ENCODE results near the gene PLCG2.

DNA sequence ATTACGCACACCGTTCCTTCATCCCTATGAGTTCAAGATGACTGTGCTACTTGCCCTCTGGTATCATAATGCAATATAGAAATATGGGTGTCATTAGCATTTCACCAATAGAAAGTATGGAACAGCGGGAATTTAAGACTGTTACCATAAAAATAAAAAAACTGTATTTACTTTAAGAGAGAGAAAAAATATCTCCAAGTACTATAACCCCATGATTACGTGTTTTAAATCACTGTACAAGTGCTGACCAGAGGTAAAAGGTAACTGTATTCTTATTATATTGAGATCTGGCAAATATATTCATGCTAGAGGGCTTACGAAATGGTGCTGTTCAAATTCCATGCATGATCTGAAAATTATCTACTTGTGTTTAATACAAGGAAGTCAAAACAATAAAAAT lies 226.9 kb downstream of the PLCG2 start:
- TF ChIP-seq, protein P1, sequence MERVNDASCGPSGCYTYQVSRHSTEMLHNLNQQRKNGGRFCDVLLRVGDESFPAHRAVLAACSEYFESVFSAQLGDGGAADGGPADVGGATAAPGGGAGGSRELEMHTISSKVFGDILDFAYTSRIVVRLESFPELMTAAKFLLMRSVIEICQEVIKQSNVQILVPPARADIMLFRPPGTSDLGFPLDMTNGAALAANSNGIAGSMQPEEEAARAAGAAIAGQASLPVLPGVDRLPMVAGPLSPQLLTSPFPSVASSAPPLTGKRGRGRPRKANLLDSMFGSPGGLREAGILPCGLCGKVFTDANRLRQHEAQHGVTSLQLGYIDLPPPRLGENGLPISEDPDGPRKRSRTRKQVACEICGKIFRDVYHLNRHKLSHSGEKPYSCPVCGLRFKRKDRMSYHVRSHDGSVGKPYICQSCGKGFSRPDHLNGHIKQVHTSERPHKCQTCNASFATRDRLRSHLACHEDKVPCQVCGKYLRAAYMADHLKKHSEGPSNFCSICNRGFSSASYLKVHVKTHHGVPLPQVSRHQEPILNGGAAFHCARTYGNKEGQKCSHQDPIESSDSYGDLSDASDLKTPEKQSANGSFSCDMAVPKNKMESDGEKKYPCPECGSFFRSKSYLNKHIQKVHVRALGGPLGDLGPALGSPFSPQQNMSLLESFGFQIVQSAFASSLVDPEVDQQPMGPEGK (CRISPR knock-in tag; IDR thresholded peaks at IDR 0.05; ENCODE audit: borderline replicate concordance) = no peak
- no peak for TF ChIP-seq SNAI2 (CRISPR knock-in tag; IDR thresholded peaks at IDR 0.05)
- TF ChIP-seq ZFP3 (CRISPR knock-in tag; IDR thresholded peaks at IDR 0.05) = no peak
